ENCODE data around the gene SORBS1.

The SORBS1 gene

DNA sequence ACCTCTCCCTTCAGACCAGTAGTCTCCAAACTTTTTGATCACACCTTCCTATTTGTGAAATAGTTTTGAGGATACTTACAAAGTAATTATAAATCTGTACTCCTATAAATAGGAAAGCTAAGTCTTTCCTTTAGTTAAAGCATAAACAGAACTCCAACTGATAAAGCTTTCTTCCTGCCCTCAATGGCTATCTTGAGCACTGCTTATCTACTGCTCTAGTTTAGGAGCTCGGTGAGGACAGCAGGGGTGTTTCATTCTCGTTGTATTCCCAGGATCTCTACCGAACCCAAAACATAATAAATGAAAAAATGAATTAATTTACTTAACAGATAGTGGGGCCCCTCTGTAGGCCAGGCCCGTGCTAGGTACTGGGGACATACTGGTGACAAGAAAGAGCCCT lies 17.7 kb downstream of the SORBS1 start:
- in situ Hi-C loops (cut with HindIII; ENCODE audit: low sequenced_read_pairs), result loop anchor here (5.0 kb wide), 1 partner anchor 49 kb away; no protein-coding TSS in a partner anchor

DNA sequence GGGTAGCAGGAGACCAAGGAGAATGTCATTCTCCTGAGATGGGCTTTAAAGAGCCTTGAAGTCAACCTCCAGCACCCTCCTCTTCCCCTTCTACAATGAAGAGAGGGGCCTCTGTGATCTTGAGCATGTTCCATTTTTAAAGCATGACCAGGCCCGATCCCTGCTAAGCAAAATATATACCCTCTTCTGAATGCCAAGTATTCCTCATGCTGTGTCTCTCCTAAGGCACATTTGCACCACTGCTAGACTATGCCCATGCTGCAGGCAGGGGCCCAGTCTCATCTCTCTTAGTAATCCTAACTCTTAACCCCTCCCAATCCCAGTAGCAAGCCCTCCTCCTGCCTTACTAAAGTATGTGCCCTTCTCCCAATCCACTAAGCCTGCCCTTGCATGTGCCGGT lies 18.4 kb downstream of the SORBS1 start:
- in situ Hi-C loops (cut with HindIII; ENCODE audit: low sequenced_read_pairs), result loop anchor here (5.0 kb wide), 1 partner anchor 50 kb away; no protein-coding TSS in a partner anchor

DNA sequence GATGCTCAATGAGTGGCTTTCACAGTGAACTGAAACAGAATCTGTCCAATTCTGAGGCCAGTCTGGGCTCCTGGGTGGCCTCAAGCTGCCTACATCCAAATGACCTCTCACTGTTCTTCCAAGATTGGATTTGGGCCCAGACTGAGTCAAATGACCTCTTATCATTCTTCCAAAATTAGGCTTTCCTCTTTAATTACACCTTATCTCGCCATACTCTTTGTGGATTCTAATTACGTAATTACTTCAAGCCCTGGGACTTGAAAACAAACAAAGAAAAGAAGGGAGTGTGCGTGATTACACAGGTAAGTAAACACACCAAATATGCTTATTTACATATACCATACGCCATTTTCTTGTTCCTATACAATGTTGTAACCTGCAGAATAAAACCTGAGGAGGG lies 18.8 kb downstream of the SORBS1 start:
- in situ Hi-C loops (cut with HindIII; ENCODE audit: low sequenced_read_pairs), result loop anchor here (5.0 kb wide), 1 partner anchor 50 kb away; no protein-coding TSS in a partner anchor

DNA sequence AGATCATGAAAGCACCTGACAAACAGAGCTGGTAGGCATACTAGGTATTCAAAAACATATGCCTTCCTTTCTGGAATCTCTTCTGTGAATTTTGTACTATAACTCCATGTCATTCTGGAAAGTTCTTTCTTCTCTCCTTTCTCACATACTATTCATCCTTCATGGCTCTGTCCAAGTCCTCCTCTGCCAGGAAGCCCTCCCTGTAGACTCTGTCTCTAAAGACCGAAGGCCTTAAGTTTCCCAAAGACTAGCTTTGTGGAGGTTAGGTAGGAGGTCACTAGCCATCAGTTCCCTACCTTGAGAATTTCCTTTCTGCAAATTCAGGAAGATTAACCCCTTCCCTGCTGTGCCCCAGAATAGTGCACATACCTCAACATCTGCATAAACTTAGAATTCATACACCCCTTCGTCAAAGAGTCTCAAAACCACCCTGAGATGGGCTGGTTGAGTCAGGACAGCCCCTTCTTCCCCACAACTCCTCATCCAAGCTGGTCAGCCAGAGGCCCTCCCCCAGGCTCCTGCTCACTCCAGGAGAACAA lies 20.6 kb downstream of the SORBS1 start:
- in situ Hi-C loops (cut with HindIII; ENCODE audit: low sequenced_read_pairs), result loop anchor here (5.0 kb wide), 1 partner anchor 52 kb away; no protein-coding TSS in a partner anchor

DNA sequence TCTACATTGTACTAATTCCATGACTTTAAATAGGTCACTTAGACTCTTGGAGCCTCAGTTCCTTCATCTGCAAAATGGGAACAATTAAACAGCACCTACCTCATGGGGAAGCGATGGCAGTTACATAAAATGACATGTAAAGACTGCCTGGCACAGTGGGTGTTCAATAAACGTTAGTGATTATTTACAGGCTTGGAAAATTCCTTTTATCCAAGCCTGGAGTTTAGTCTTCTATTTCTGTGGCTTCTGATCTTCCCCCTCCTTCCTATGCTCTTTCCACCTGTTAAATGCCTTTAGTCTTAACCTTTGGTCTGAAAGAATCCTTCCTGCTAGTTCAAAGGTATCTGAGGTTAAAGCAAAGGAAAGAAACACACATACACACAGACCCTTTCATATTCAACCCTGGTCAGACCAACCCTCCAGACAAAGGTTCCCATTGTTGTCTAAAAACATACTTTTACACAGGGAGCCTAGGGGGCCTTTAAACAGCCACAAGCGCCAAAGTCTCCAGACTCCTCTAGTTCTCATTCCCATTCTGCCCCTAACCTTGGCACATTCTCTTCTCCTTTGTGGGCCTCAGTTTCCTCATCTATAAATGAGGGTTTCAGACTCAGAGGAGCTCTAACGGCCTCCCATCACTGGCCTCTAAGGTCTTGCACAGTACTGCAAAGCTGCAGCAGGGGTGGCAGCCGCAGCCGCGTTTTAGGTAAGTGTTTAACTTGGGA lies 21.4 kb downstream of the SORBS1 start:
- in situ Hi-C loops (cut with HindIII; ENCODE audit: low sequenced_read_pairs), result loop anchor here (5.0 kb wide), 1 partner anchor 53 kb away; no protein-coding TSS in a partner anchor

DNA sequence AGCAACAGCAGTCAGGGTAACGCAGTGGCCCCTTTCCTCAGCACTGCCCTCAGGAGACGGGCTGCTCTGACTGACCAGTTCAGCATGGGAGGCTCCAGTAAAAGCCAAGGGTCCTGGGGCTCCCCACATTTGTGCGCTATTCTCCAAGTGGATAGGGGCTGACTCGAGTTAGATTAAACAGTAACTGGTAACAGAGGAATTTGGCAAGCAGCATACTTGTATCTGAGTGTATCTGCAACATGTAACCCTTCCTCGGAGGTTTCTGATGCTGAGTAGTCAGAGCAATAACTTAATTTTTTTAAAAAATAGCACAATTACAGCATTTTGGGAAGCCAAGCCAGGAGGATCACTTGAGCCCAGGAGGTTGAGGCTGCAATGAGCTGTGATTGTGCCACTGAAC lies 22.8 kb downstream of the SORBS1 start:
- in situ Hi-C loops (cut with HindIII; ENCODE audit: low sequenced_read_pairs), result no loop called here

DNA sequence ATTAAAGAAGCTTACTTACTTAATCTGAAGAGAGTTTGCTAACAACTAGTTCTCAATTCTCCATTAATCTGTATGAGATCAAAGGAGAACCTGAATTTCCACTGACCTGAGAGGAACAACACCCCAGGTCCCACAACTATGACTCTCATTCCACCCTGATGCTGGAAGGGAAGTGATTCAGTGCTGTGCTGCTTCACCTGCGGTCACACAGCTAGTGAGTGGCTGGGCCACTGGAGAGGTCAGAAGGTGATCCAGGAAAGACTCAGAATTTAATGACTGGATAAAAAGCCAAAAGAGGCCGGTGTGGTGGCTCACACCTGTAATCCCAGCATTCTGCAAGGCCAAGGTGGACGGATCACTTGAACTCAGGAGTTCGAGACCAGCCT lies 23.6 kb downstream of the SORBS1 start:
- in situ Hi-C loops (cut with HindIII; ENCODE audit: low sequenced_read_pairs), result no loop called here

DNA sequence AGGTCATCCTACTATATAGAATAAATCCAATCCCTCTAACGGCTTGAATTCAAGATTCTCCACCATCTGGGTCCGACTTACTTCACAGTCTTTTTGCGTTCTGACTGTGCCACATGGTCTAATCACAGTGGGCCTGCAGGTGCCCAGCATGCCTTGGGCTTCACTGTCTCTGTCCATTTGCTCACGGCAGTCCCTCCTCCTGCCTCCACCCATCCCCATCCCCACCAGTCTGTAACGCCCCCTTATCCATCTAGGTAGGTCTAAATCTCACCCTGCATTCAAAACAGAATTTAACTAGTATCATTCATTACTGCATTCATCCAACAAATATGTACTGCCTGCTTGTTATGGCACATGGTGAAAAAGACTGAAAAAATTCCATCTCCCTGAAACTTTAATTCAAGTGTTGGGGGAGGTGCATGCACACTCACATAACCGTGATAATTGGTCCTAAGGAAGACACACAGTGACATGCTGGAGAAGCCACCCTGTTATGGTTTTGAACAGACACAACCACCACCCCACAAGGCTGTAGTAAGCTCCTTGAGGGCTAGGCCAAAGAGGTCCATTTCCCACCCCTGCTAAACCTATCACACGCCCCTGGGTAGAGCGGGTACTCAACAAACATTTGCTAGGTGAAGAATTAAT lies 24.2 kb downstream of the SORBS1 start:
- in situ Hi-C loops (cut with HindIII; ENCODE audit: low sequenced_read_pairs), result no loop called here

DNA sequence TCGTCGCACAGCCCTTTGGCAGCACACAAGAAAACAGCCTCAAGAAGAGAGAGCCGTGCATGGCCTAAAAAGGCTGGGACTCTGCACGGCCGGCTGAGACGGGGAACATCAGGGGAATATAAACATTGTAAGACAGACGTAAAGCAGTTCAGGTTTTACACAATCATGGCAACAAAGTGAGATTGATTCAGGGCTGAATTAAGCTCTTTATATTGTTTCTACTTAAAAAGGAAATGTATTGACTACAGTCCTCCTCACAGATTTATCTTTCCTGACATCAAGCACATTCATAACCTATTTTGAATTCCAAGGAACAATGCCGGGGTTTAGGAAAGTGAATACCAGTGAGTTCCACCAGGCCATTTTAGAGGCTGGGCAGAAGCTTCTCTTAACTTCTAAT lies 25.2 kb downstream of the SORBS1 start:
- in situ Hi-C loops (cut with HindIII; ENCODE audit: low sequenced_read_pairs), result no loop called here

DNA sequence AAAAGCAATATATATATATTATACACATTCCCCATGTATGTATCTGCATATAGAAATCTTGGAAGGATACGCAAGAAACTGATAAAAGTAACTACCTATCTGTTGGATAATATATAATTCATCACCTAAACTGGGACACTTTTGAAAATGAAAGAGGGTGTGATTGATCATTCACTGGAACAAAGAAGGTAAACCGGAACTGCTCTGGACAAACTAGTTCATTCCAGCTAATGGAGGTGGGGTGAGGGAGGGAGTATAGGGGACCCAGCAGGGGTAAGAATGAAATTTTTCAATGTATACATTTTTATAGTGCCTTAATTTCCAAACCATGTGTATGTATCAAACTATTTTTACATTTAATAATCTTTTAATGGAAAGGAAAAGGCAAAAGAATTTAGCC lies 25.6 kb downstream of the SORBS1 start:
- in situ Hi-C loops (cut with HindIII; ENCODE audit: low sequenced_read_pairs), result no loop called here

DNA sequence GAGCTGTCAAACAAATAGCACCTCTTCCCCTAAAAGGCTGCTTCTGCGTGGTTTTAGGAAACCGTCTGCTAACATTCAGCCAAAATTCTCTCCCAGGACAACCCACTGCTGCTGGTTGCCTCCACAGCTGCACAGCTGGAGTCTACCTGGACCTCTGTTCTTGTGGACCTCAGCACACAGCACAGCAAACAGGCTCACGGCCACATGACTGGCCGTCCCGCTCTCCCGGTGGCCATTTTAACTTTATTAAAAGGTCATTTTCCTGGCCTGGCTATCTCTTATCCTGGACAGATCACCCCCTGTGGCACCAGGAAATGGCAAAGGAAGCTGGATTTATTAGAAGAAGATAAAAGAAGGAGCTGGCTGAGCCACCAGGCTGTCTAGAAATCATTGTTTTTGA lies 27.6 kb downstream of the SORBS1 start:
- in situ Hi-C loops (cut with HindIII; ENCODE audit: low sequenced_read_pairs), result no loop called here

DNA sequence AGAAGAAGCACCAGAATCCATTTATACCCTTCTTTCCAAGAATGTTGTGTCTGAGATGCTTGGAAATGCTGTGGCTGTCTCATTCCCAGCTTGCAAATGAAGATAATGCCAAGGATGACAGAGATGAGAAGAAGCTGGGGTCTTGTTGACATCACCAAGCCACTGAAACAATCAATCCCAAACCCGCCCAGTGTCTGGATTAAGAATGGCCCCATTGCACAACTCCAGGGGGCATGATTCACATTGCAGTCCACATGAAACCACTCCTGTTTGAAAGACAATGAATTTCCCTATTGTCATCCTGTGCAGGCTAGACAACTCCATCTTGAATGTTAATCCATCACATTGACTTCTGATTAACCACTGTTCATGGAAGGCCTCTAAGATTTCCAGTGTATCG lies 28.6 kb downstream of the SORBS1 start:
- in situ Hi-C loops (cut with HindIII; ENCODE audit: low sequenced_read_pairs), result no loop called here

DNA sequence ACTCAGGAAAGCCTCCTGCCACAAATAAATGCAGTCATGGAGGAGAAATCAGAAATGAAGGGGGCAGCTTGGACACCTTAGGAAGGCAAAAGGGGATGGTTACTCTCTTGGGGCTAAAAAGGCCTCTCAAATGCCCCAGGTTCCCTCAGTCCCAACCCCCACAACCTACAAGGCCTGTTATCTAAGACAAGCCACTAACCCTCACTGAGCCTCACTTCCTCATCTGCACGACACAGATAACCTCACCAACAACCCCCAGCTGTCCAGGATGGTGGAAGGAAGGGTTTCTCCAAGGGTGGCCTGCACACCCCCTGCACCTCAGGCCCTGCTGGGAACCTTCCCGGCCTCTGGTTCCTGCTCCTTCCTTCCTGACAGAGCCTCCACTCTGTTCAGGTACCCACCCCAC lies 29.2 kb downstream of the SORBS1 start:
- in situ Hi-C loops (cut with HindIII; ENCODE audit: low sequenced_read_pairs), result no loop called here

DNA sequence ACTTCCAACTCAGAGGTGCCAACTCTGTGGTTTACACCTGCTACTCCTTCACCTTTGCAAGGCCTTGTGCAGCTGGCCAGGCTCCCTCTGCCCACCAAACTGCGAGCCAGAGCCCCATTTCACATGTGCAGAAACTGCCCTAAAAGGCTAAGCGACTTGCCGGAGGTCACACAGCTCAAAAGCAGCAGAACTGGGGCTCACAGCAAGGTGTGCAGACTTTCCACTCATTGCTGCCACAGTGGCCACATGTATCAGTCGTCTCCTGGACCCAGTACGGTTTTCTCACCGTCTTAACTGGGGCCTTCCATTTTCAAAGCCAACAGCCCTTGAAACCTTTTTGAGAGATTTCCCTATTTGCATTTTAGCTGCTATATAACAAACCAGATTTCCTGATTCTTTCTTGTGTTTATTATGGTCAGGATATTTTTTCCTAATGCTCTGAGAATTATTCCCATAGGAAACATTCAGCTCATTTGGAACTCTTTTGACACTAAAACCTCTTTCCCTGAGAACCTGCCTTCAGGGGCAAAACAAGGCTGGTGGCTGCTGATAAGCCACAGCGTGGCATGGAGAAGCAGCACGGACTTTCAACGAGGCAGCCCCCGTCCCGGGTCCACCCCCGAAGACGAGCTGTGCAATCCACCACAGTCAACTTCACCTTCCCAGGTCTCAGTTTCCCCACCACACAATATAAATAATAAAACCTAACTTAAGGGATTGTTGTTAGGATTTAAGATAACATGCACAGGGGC lies 29.9 kb downstream of the SORBS1 start:
- in situ Hi-C loops (cut with HindIII; ENCODE audit: low sequenced_read_pairs), result no loop called here

DNA sequence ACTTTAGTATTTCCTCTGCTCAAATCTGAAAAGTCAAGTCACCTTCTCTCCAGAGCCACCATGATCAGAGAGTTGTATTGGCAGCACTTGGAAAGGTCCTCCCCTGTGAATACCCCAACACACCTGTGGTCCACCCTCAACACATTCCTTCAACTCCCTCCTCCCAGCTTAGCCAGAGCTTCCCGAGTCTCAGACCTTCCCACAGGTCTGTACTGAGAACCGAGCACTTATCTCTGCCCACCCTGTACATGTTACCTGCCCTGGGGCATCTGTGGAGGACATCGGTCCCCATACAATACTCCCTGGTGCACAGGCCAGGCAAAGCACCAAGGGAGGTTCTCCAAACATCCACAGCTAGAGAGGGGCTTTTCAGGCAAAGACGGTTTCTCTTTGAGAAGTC lies 30.6 kb downstream of the SORBS1 start:
- in situ Hi-C loops (cut with HindIII; ENCODE audit: low sequenced_read_pairs), result no loop called here

DNA sequence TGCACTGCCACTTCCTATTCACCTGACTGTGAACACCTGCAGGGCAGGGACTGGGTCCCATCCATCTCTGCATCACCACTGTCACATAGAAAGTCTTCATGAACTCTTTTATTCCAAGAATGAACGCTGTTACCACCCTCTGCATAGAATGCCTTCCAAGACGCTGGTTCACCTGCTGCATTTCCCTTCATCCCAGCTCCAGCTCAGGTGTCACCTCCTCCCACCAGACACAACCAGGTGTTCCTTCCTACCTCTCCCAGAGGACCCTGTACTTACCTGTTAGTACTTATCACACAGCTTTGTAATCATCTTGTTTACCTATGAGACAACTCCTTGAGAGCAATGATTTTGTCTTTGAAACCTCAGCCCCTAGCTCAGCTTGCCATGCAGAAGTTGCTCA lies 31.1 kb downstream of the SORBS1 start:
- in situ Hi-C loops (cut with HindIII; ENCODE audit: low sequenced_read_pairs), result no loop called here

DNA sequence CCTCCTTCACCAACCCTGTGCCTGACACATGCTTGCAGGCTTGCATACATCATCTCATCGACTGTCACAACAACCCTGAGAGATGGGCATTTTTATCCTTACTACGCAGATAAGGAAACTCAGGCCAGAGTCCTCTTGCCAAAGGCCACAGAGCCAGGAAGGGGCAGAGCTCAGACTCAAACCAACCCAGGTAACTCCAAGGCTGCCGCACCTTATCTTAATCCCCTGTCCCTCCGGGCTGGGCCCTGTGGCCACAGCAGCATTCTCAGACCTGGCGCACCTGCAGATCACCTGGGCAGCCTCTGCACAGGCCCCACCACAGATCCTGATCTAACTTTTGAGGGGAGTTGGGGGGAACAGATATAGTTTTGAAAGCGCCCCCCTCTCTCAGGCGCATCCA lies 35.1 kb downstream of the SORBS1 start:
- in situ Hi-C loops (cut with HindIII; ENCODE audit: low sequenced_read_pairs), result no loop called here

DNA sequence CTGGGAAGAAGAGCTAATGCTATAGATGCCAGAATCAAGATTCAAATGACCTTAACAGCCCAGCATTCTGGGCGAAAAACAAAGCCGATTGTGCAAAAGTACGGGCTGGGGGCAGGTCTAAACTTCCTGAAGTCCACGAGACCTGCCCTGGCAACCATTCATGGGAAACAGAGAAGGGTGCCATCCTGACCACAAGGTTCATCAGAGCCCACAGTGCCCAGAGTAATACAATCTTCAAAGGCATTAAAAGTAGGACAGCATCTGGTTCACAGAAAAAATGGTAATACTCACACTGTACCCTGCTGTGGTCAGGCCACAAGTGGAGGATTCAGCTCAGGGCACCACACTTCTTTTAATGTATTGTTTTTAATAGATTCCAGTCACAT lies 36.1 kb downstream of the SORBS1 start:
- in situ Hi-C loops (cut with HindIII; ENCODE audit: low sequenced_read_pairs), result no loop called here

DNA sequence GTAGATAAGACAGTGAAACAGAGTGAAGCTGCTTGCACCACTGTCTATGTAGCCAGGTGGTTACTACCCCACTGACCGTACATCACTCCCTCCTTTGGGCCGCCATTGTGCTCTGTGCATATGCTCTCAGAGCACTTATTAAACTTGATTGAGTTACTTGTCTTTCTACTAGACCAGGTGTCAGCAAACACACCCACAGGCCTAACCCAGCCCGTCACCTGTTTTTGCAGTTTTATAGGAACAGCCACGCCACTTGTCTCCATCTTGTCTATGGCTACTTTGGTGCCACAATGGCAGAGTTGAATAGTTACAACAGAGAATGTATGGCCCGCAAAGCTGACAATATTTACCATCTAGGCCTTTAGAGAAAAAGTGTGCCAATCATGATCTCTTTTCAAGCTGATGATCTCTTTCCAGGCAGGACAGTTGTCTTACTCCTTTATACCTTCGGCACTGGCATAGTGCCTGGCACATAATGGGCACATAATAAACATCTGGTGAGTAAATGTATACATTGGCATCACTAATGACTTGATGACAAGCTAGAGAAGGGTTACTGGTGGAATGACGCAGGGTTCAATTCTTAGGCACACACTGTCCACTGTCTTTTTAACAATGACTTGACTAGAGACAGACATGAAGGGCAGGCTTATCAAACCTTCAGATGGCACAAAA lies 36.7 kb downstream of the SORBS1 start:
- in situ Hi-C loops (cut with HindIII; ENCODE audit: low sequenced_read_pairs), result no loop called here

DNA sequence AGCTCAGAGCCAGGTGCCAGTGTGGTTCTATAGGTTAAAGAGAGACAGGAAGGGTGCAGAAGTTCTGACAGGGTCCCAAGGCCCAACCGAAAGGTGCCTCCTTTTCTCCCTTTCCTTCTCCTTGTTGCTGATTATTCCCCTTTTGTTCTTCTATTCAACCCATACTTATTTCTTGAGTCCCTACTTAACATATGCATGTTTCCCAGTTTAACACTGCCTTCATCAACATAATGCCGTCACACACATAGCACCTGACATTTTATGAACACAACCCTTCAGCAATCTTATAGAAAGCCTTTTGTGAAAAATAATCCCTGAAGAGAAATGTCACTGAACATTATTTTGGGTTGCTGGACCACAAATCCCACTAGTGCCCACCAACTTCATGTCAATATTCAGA lies 39.1 kb downstream of the SORBS1 start:
- in situ Hi-C loops (cut with HindIII; ENCODE audit: low sequenced_read_pairs), result no loop called here

DNA sequence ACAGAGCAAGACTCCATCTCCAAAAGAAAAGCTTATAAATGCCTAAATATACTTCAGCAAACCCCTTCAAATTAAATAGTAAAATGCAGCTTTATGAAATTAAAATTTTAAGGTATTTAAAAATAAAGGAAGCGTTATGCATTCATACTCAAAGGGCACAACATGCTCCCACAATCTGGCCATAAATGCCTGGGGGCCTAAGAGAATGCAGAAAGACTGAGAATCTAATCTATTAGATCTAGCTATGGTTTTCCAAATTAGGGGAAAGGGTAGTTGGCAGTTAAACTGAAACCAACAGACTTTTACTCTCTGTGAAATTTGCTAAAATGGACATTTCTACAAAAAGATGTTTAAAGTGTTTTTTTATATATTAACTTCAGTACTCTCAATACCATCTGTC lies 40.6 kb downstream of the SORBS1 start:
- in situ Hi-C loops (cut with HindIII; ENCODE audit: low sequenced_read_pairs), result no loop called here
